Omental fat pad (tissue), 4 donors: ENCODE data around the gene PRKCQ. TPM values are rescaled to one million over a fixed set of nuclear protein-coding genes. Genes with fewer than 3 reads are reported as not detected.
A peak's percentile ranks its signal among the peaks of the same experiment; 100 is the strongest.

ENCODE experiments used
- ATAC-seq: fragments of 150-250 bp; one replicate; pipeline ENCODE4 v1.9.1; 2016; ENCODE audit warnings: mild to moderate bottlenecking, moderate library complexity; ENCODE audit not compliant: low FRiP score
- DNase-seq: peaks from one replicate; pipeline ENCODE4 v3.0.0-alpha.2; 2019; ENCODE audit warnings: low spot score
- CTCF ChIP-seq, 3 donors: fragments of 450-650 bp; IDR thresholded peaks; one replicate each; pipeline ENCODE4 v1.5.1; 2016 to 2017; ENCODE audit warnings: antibody characterized with exemption in 3 of 3, mild to moderate bottlenecking in 3 of 3, moderate library complexity in 2 of 3
- total RNA-seq, 4 donors: library from RNA; depleted of rRNA; stranded (reverse); fragments of >200 nt; gene quantifications; one replicate each; pipeline ENCODE4 v1.1.0, GENCODE V29; 2016

The PRKCQ gene
- total RNA-seq, 4 donors from 2014 or later, result 0.56 to 1.9 (median 0.86) TPM

GRCh38 chr10:6402960-6403359 is 177.1 kb downstream of the PRKCQ start:
- TF ChIP-seq CTCF (IDR thresholded peaks at IDR 0.05), result no peak
- ATAC-seq (no peak), DNase-seq (no peak)

- ATAC-seq, result no peak
- no peak for DNase-seq
- TF ChIP-seq CTCF (IDR thresholded peaks at IDR 0.05), result no peak
Measured at GRCh38 chr10:6402349-6402709, 177.7 kb downstream of the PRKCQ start.

- peak; percentile 95 for ATAC-seq
- no peak for DNase-seq
- no peak for TF ChIP-seq CTCF (IDR thresholded peaks at IDR 0.05)
Measured at GRCh38 chr10:6401558-6402348, 178.3 kb downstream of the PRKCQ start.

GRCh38 chr10:6400821-6401465 is 179.1 kb downstream of the PRKCQ start:
- no peak for DNase-seq
- TF ChIP-seq CTCF (IDR thresholded peaks at IDR 0.05), result no peak
- no peak for ATAC-seq

- no peak for ATAC-seq
- no peak for TF ChIP-seq CTCF (IDR thresholded peaks at IDR 0.05)
- no peak for DNase-seq
Measured at GRCh38 chr10:6400331-6400730, 179.7 kb downstream of the PRKCQ start.

- ATAC-seq (no peak), DNase-seq (no peak)
- no peak for TF ChIP-seq CTCF (IDR thresholded peaks at IDR 0.05)
Measured at GRCh38 chr10:6399879-6400278, 180.2 kb downstream of the PRKCQ start.
